Stimulated activated CD4-positive, alpha-beta T cell treated with anti-CD3 and anti-CD28 coated beads, Interleukin-4, amount 100 ng/mL, for 1 hour (primary cell): ENCODE results near the gene ATP8B2.
"Not testable (repeated sequence)": the region's sequence is repeated elsewhere in the genome, so short reads cannot be mapped to it uniquely, and the experiment has no call there.

Source experiments
- DNase-seq: peaks from one replicate; pipeline ENCODE4 v3.0.0-alpha.2; 2020

The ATP8B2 gene

GRCh38 chr1:154348429-154349076, 23.2 kb downstream of the ATP8B2 start:
- DNase-seq, result no peak

GRCh38 chr1:154349121-154349520, 23.8 kb downstream of the ATP8B2 start:
- no peak for DNase-seq

GRCh38 chr1:154350383-154350782, 25.1 kb downstream of the ATP8B2 start:
- no peak for DNase-seq

- no peak for DNase-seq
These were observed 26.2 kb downstream of the ATP8B2 start for GRCh38 chr1:154351363-154352068.

GRCh38 chr1:154352245-154352580, 26.9 kb downstream of the ATP8B2 start:
- DNase-seq, result no peak

GRCh38 chr1:154352581-154353459, 27.5 kb downstream of the ATP8B2 start:
- peak; percentile 38 for DNase-seq

GRCh38 chr1:154353460-154353904, 28.2 kb downstream of the ATP8B2 start:
- no peak for DNase-seq

- no peak for DNase-seq
These were observed 28.6 kb downstream of the ATP8B2 start for GRCh38 chr1:154353966-154354365.

- DNase-seq, result no peak
These were observed 33.2 kb downstream of the ATP8B2 start for GRCh38 chr1:154358519-154358918.

- no peak for DNase-seq
These were observed 35.0 kb downstream of the ATP8B2 start for GRCh38 chr1:154360288-154360687.

GRCh38 chr1:154360881-154361280, 35.6 kb downstream of the ATP8B2 start:
- not testable (repeated sequence) for DNase-seq

GRCh38 chr1:154361357-154361756, 36.0 kb downstream of the ATP8B2 start:
- DNase-seq, result no peak

- no peak for DNase-seq
These were observed 46.1 kb downstream of the ATP8B2 start for GRCh38 chr1:154371436-154371835.

GRCh38 chr1:154373777-154374357, 48.5 kb downstream of the ATP8B2 start:
- DNase-seq, result not testable (repeated sequence)

- DNase-seq, result no peak
These were observed 54.0 kb downstream of the ATP8B2 start for GRCh38 chr1:154379301-154379700.

- DNase-seq, result no peak
These were observed 59.5 kb downstream of the ATP8B2 start for GRCh38 chr1:154384650-154385489.

- DNase-seq, result peak; percentile 83
These were observed 61.5 kb downstream of the ATP8B2 start for GRCh38 chr1:154386643-154387352.

GRCh38 chr1:154391086-154391770, 65.9 kb downstream of the ATP8B2 start:
- no peak for DNase-seq

GRCh38 chr1:154398141-154398540, 72.8 kb downstream of the ATP8B2 start:
- DNase-seq, result no peak

- no peak for DNase-seq
These were observed 73.4 kb downstream of the ATP8B2 start for GRCh38 chr1:154398678-154399077.

GRCh38 chr1:154400381-154400801, 75.1 kb downstream of the ATP8B2 start:
- DNase-seq, result no peak
